Mesothelial cell of epicardium (in vitro differentiated cells): ENCODE results near the gene ASB14. TPM values are rescaled to one million over a fixed set of nuclear protein-coding genes. Genes with fewer than 3 reads are reported as not detected.

Experiments used
- DNase-seq, 2 experiments: peaks; one replicate each; pipeline ENCODE4 v3.0.0; 2021; ENCODE audit warnings: low spot score in 2 of 2; ENCODE audit not compliant: unreplicated experiment in 2 of 2
- H3K27ac Mint-ChIP-seq: 2 replicates; pipeline ENCODE4 v1.8.0; 2021; ENCODE audit warnings: mixed read lengths
- H3K27me3 Mint-ChIP-seq: 2 replicates; pipeline ENCODE4 v1.8.0; 2021; ENCODE audit warnings: low read depth, mixed read lengths
- H3K36me3 Mint-ChIP-seq: 2 replicates; pipeline ENCODE4 v1.8.0; 2021; ENCODE audit warnings: mixed read lengths
- H3K4me1 Mint-ChIP-seq: 2 replicates; pipeline ENCODE4 v1.8.0; 2021; ENCODE audit warnings: mixed read lengths
- H3K4me3 Mint-ChIP-seq: 2 replicates; pipeline ENCODE4 v1.8.0; 2021; ENCODE audit warnings: mild to moderate bottlenecking, moderate library complexity, mixed read lengths
- H3K9me3 Mint-ChIP-seq: 2 replicates; pipeline ENCODE4 v1.8.0; 2021; ENCODE audit warnings: mixed read lengths
- CTCF ChIP-seq: fragments of 200-600 bp; sonication (generic); IDR thresholded peaks from one replicate; pipeline ENCODE4 v1.5.0; 2021; ENCODE audit warnings: antibody characterized with exemption; ENCODE audit not compliant: unreplicated experiment
- total RNA-seq: library from RNA; stranded (reverse); gene quantifications from 3 replicates; pipeline ENCODE4 v1.2.1, GENCODE V29; 2021

ASB14 gene
- total RNA-seq, 1 donor from 2014 or later = not detected

GRCh38 chr3:57287205-57287604 is 5.3 kb downstream of the ASB14 start:
- TF ChIP-seq CTCF = no peak
- H3K27me3 Mint-ChIP-seq = peaks cover 13% of the 10 kb centered on the region
- H3K27ac Mint-ChIP-seq = no peak overlapping the region
- no peaks in the 10 kb centered on the region for H3K36me3 Mint-ChIP-seq
- DNase-seq = no peak
- H3K4me1 Mint-ChIP-seq = no peaks in the 10 kb centered on the region
- no peak overlapping the region for H3K4me3 Mint-ChIP-seq
- peaks cover 12% of the 10 kb centered on the region for H3K9me3 Mint-ChIP-seq

DNA sequence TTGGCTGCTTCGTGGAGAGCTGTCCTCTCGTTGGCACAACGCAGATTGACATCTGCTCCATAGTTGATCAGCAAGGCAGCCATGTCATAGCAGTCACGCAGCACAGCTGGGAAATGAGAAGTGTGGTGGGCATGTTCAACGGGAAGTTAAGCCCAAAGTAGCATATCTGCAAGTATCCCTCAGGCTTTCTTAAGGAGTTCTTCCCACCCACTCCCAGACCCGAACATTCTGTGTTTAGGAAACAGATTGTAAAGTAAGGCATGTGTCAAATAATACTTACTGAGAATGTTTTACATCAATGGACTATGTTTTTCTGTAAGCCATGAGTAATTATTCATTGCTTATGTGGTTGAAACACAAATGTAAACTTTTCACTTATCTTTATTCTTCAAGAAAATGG is 9.2 kb downstream of the ASB14 start:
- peaks cover 18% of the 10 kb centered on the region for H3K9me3 Mint-ChIP-seq
- no peak for DNase-seq
- no peaks in the 10 kb centered on the region for H3K4me1 Mint-ChIP-seq
- H3K36me3 Mint-ChIP-seq = no peaks in the 10 kb centered on the region
- no peak overlapping the region for H3K27ac Mint-ChIP-seq
- H3K4me3 Mint-ChIP-seq = no peak overlapping the region
- no peak for TF ChIP-seq CTCF
- peaks cover 1% of the 10 kb centered on the region for H3K27me3 Mint-ChIP-seq

DNA sequence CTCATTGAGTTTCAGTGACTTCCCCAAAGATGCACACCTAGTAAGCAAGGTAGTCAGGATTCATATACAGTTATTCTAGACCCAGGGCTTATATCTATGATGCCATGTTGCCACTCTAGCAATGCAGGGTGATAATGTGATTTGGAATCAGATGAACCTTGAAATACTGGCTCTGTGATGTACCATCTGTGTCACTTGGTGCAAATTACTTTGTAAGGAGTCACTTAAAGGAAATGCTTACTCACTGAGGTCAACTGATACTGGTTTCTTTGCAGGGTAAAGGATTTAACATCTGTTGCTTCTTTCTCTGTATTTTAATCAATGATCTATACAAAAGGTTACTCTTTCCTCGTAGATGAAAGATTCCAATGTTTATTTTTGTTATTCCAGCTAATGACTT is 10.8 kb downstream of the ASB14 start:
- no peak for DNase-seq
- Mint-ChIP-seq H3K36me3 (no peaks in the 10 kb centered on the region), H3K9me3 (peaks cover 16% of the 10 kb centered on the region), H3K27me3 (peaks cover 1% of the 10 kb centered on the region), H3K4me3 (no peak overlapping the region), H3K27ac (no peak overlapping the region), H3K4me1 (no peaks in the 10 kb centered on the region)
- TF ChIP-seq CTCF = no peak

DNA sequence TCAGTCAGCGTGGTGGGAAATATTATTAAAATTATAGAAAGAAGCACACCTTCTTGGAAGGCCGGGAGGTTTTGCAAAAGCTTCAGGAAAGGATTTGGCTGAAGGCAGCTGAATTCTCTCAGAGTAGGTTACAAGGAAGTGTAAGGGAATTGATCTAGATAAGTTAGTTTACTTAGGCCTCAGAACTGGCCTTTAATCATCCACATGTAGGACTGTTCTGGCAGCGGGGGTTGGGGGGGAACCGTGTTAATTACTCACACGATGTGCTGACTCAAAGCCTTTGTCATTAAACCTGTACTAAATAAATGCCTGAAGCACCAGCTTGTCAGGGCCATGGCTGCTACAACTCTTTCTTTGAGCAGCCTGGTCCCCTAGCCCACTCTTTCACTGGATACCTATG is 12.8 kb downstream of the ASB14 start:
- Mint-ChIP-seq H3K9me3 (peaks cover 6% of the 10 kb centered on the region), H3K27me3 (peaks cover 1% of the 10 kb centered on the region), H3K36me3 (no peaks in the 10 kb centered on the region), H3K27ac (no peak overlapping the region), H3K4me3 (no peak overlapping the region), H3K4me1 (no peaks in the 10 kb centered on the region)
- DNase-seq = no peak
- no peak for TF ChIP-seq CTCF

DNA sequence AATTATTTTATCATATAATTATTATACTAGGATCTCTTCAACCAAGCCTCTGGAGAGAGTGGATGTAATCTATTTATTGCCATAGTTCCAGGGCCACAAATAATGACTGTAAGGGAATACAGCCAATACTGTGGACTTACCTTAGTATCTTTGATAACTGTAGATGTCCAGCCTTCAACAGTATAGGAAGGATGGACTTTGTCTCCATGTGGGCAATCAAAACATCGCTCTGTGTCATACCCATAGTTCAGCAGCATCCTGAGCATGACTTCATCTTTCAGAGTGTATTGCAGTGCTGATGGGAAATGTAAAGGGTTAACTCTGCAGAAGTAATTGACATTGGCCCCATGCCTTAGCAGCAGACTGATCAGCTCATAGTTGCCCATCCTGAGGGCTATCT is 14.2 kb downstream of the ASB14 start:
- TF ChIP-seq CTCF = no peak
- H3K27me3 Mint-ChIP-seq = peaks cover 1% of the 10 kb centered on the region
- no peak overlapping the region for H3K4me3 Mint-ChIP-seq
- no peak overlapping the region for H3K27ac Mint-ChIP-seq
- H3K9me3 Mint-ChIP-seq = peaks cover 6% of the 10 kb centered on the region
- no peaks in the 10 kb centered on the region for H3K4me1 Mint-ChIP-seq
- no peak for DNase-seq
- peaks cover 2% of the 10 kb centered on the region for H3K36me3 Mint-ChIP-seq

- Mint-ChIP-seq H3K36me3 (peaks cover 15% of the 10 kb centered on the region), H3K27me3 (no peaks in the 10 kb centered on the region), H3K27ac (no peak overlapping the region), H3K9me3 (peaks cover 2% of the 10 kb centered on the region), H3K4me1 (no peaks in the 10 kb centered on the region), H3K4me3 (no peak overlapping the region)
- DNase-seq = no peak
- TF ChIP-seq CTCF = no peak
Measured at GRCh38 chr3:57275393-57275792, 17.1 kb downstream of the ASB14 start.
